Measurements from ENCODE around the gene CENATAC.
A peak's percentile ranks its signal among the peaks of the same experiment; 100 is the strongest.
"Not testable (repeated sequence)": the region's sequence is repeated elsewhere in the genome, so short reads cannot be mapped to it uniquely, and the experiment has no call there.

CENATAC gene

GRCh38 chr11:119056421-119056999, 58.6 kb downstream of the CENATAC start:
- peak; percentile 55 to 84 for DNase-seq

GRCh38 chr11:119057000-119057769, 59.2 kb downstream of the CENATAC start, which contains the start of gene HYOU1:
Gene HYOU1, minus strand, starts transcription at chr11:119057205. Its CDS starts 1,045 bp downstream, at chr11:119056160.
- peak; percentile 98 to 100 for DNase-seq

GRCh38 chr11:119059128-119059527, 61.2 kb downstream of the CENATAC start:
- not testable (repeated sequence) for DNase-seq

GRCh38 chr11:119061256-119061655, 63.3 kb downstream of the CENATAC start:
- DNase-seq: no peak

GRCh38 chr11:119062779-119063178, 64.8 kb downstream of the CENATAC start:
- DNase-seq: no peak

- DNase-seq: peak; percentile 34 to 74
These were observed 67.4 kb downstream of the CENATAC start for GRCh38 chr11:119065369-119065768.
